ENCODE data around the gene CGRRF1.

The CGRRF1 gene

DNA sequence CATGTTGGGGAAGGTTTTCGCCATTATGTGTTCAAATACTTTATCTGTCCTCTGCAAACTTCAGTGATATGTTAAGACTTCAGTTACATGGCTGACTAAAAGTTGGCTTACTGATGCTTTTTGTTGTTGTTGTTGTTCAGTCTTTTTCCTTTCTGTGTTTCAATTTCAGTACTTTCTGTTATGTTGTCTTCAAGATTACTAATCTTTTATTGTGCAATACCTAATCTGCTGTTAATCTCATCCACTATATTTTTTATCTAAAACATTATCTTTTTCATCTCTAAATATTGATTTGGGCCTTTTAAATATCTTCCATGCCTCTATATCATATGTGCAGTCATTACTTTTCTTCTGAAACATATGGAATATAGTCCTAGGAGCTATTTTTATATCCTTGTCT, 7.0 kb downstream of the CGRRF1 start:
- TF ChIP-seq, protein P1, sequence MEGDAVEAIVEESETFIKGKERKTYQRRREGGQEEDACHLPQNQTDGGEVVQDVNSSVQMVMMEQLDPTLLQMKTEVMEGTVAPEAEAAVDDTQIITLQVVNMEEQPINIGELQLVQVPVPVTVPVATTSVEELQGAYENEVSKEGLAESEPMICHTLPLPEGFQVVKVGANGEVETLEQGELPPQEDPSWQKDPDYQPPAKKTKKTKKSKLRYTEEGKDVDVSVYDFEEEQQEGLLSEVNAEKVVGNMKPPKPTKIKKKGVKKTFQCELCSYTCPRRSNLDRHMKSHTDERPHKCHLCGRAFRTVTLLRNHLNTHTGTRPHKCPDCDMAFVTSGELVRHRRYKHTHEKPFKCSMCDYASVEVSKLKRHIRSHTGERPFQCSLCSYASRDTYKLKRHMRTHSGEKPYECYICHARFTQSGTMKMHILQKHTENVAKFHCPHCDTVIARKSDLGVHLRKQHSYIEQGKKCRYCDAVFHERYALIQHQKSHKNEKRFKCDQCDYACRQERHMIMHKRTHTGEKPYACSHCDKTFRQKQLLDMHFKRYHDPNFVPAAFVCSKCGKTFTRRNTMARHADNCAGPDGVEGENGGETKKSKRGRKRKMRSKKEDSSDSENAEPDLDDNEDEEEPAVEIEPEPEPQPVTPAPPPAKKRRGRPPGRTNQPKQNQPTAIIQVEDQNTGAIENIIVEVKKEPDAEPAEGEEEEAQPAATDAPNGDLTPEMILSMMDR (IDR thresholded peaks at IDR 0.05; ENCODE audit: low read depth, low read length, missing control alignments): no peak
- no peak overlapping the region for H3K4me3 ChIP-seq (ENCODE audit: low read depth, low read length)
- DNase-seq (ENCODE audit: low read depth): no peak

GRCh38 chr14:54524410-54524809, 14.7 kb downstream of the CGRRF1 start:
- TF ChIP-seq, protein P1 (IDR thresholded peaks at IDR 0.05; ENCODE audit: low read depth, low read length, missing control alignments): no peak
- no peak overlapping the region for H3K4me3 ChIP-seq (ENCODE audit: low read depth, low read length)
- DNase-seq (ENCODE audit: low read depth): no peak

DNA sequence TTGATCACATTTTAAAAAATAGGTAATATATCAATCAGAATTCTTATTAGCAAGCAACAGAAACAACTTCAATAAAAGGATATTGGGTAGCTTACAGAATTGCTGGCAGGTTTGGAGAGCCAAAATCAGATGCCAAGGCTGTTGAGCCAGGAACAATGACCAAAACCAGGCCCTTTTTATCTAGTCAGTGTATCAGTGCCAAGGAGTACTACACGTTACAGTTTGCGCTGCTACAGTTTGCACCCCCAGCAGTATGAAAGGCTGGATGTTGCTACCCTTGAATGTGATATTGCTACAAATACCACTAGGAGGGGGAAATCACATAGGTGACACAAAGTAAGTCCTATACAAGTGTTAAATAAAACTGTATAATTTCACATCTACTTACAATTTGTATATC, 19.3 kb downstream of the CGRRF1 start:
- TF ChIP-seq, protein P1 (IDR thresholded peaks at IDR 0.05; ENCODE audit: low read depth, low read length, missing control alignments): no peak
- H3K4me3 ChIP-seq (ENCODE audit: low read depth, low read length): no peak overlapping the region
- no peak for DNase-seq (ENCODE audit: low read depth)

DNA sequence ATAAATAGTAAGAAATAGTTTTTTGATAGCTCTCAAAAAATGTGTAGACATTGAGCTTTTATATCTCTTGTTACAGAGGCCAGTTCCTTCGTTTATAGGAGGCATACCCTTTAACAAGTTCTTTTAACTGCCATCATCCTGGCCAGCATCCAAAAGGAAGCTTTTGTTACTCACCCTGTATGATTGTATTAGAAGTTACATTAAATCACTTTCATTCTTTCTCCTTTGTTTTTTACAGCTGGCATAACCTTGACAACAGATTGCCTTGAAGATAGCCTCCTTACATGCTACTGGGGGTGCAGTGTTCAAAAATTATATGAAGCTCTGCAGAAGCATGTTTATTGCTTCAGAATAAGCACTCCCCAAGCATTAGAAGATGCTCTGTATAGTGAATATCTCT, 20.1 kb downstream of the CGRRF1 start:
- TF ChIP-seq, protein P1 (IDR thresholded peaks at IDR 0.05; ENCODE audit: low read depth, low read length, missing control alignments): no peak
- H3K4me3 ChIP-seq (ENCODE audit: low read depth, low read length): no peak overlapping the region
- DNase-seq (ENCODE audit: low read depth): no peak

- DNase-seq (ENCODE audit: low read depth): peak; percentile 65
- TF ChIP-seq, protein P1 (IDR thresholded peaks at IDR 0.05; ENCODE audit: low read depth, low read length, missing control alignments): no peak
- H3K4me3 ChIP-seq (ENCODE audit: low read depth, low read length): peak overlapping the region; percentile 15; the same call in 1 of the 2 replicates
These were observed 22.7 kb downstream of the CGRRF1 start for GRCh38 chr14:54532111-54533012.

DNA sequence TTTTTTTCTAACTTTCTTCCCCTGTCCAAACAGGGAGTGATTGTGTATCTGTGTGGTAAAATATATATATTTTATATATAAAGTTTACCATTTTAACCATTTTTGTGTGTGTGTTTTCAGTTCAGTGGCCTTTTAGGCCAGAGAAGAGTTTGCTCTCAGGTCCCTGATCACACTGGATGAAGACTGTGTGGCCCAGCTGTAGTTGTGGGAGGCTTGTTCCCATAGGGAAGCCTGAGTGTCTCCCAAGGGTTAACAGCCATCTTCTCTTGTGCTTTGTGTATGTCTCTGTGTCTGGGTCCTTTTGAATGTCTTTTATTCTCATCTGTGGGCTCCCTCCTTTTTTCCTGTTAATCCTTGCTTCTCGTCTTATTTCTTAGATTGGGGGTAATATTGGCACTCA, 23.4 kb downstream of the CGRRF1 start:
- TF ChIP-seq, protein P1 (IDR thresholded peaks at IDR 0.05; ENCODE audit: low read depth, low read length, missing control alignments): no peak
- H3K4me3 ChIP-seq (ENCODE audit: low read depth, low read length): no peak overlapping the region; the same call in 1 of the 2 replicates
- no peak for DNase-seq (ENCODE audit: low read depth)

DNA sequence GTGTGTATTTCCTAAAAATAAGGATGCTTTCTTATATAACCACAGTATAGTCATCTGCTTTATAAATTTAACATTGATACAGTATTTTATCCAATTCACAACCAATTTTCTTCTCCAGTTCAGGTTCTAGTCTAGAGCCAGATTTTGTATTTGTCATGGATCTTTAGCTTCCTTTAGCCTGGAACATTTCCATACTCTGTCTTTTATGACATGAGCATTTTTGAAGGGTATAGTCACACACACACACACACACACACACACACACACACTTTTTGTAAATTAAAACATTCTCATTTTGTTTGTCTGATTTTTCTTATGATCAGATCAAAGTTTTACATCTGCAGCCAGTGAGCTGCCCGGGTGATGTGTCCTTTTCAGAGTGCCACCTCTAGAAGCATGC, 25.4 kb downstream of the CGRRF1 start:
- no peak overlapping the region for H3K4me3 ChIP-seq (ENCODE audit: low read depth, low read length)
- no peak for DNase-seq (ENCODE audit: low read depth)
- TF ChIP-seq, protein P1 (IDR thresholded peaks at IDR 0.05; ENCODE audit: low read depth, low read length, missing control alignments): no peak
